Breast epithelium (tissue), 4 donors: ENCODE results near the gene BLOC1S3. TPM values are rescaled to one million over a fixed set of nuclear protein-coding genes. Genes with fewer than 3 reads are reported as not detected.

Experiments used
- DNase-seq, 2 donors: peaks; one replicate each; pipeline ENCODE4 v3.0.0-alpha.2; 2019; ENCODE audit warnings: low spot score in 2 of 2
- H3K27ac ChIP-seq, 2 donors: fragments of 200-600 bp; sonication (generic) in 1 of 2; one replicate each; pipeline ENCODE4 v1.5.1; 2016 to 2019; ENCODE audit warnings: mild to moderate bottlenecking in 1 of 2
- H3K27me3 ChIP-seq, 2 donors: fragments of 200-600 bp; sonication (generic) in 1 of 2; one replicate each; pipeline versions ENCODE4 v1.5.1 to v1.6.0; 2017 to 2019; ENCODE audit warnings: control low read depth in 1 of 2, mild to moderate bottlenecking in 1 of 2
- H3K36me3 ChIP-seq: fragments of 200-600 bp; one replicate; pipeline ENCODE4 v1.5.1; 2019
- H3K4me1 ChIP-seq, 2 donors: fragments of 200-600 bp; sonication (generic); one replicate each; pipeline ENCODE4 v1.5.1; 2016 to 2019; ENCODE audit warnings: control low read depth in 1 of 2
- H3K4me3 ChIP-seq, 3 donors: fragments of 200-600 bp; sonication (generic); 1 replicate in 2 of 3; 2 replicates in 1 of 3; pipeline ENCODE4 v1.5.1; 2016 to 2019; ENCODE audit warnings: mild to moderate bottlenecking in 3 of 3, moderate library complexity in 2 of 3
- H3K9me3 ChIP-seq, 2 donors: fragments of 200-600 bp; sonication (generic) in 1 of 2; one replicate each; pipeline ENCODE4 v1.5.1; 2016 to 2019; ENCODE audit warnings: control low read depth in 1 of 2
- CTCF ChIP-seq, 3 donors: fragments of 450-650 bp; IDR thresholded peaks; one replicate each; pipeline ENCODE4 v1.5.1; 2016 to 2017; ENCODE audit warnings: antibody characterized with exemption in 3 of 3, mild to moderate bottlenecking in 3 of 3, moderate library complexity in 3 of 3
- POLR2A ChIP-seq: fragments of 450-650 bp; IDR thresholded peaks from one replicate; pipeline ENCODE4 v1.6.1; 2016; ENCODE audit warnings: antibody characterized with exemption, mild to moderate bottlenecking, moderate library complexity
- POLR2AphosphoS5 ChIP-seq, 3 donors: sonication (generic); formaldehyde crosslinking; IDR thresholded peaks; one replicate each; pipeline ENCODE4 v1.6.1; 2017; ENCODE audit warnings: antibody characterized with exemption in 3 of 3
- intact Hi-C: fragments of 100-400 bp; cut with DNase I; formaldehyde crosslinking; loops from one replicate; pipeline ENCODE4 v1.15.1; 2023; ENCODE audit warnings: low total_unique reads
- total RNA-seq, 3 donors: library from RNA; depleted of rRNA; stranded (reverse); fragments of >200 nt; gene quantifications; one replicate each; pipeline ENCODE4 v1.1.0, GENCODE V29; 2016

BLOC1S3 gene
- total RNA-seq, 3 donors from 2014 or later, result 10.2 to 13.0 (median 10.6) TPM

DNA sequence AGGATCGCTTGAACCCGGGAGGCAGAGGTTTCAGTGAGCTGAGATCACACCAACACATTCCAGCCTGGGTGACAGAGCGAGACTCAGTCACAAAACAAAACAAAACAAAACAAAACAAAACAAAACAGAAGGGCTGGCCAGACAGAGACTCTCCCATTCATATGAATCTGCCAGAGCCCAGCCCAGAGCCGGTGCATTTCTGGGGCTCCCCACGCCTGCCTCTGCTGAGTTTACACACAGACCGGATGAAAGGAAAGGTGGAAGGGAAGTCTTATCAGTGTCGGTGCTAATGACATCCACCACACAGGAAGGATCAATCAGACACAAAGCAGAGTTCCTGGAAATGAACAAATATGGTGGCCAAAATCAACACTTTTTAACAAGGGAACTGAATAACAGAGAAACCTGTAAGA lies 7.4 kb upstream of the BLOC1S3 start:
- Histone ChIP-seq H3K27me3 (no peaks in the 10 kb centered on the region), H3K27ac (peak overlapping the region in 1 of 2 donors; percentile 52)
- intact Hi-C loops, result no loop called here

DNA sequence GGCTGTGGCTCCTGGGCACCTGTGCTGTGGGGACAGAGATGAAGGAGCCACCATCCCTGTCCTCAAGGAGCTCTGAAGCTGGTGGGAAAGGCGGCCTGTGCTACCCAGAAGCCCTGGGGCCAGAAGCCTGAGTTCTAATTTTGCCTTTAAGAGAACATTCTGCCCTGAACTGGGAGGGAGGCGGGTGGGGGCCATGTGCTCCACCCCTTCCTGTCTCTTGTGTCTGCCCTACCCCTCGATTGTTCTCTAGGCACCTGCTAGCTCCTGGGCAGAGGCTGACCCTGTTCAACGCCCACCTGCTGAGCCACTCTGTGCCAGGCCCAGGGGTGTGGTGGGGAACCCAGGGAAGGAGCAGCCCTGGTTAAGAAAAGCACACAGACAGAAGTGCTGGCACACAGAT lies 6.4 kb upstream of the BLOC1S3 start:
- TF ChIP-seq CTCF (IDR thresholded peaks at IDR 0.05) (no peak), POLR2A (no peak), POLR2AphosphoS5 (IDR thresholded peaks at IDR 0.05) (no peak)
- H3K36me3 ChIP-seq, result no peaks in the 10 kb centered on the region
- H3K27ac ChIP-seq, result peak overlapping the region in 1 of 2 donors; percentile 66
- H3K9me3 ChIP-seq, result no peaks in the 10 kb centered on the region
- no peaks in the 10 kb centered on the region for H3K27me3 ChIP-seq
- intact Hi-C loops, result no loop called here
- peaks cover 0 to 7% of the 10 kb centered on the region in 2 donors for H3K4me1 ChIP-seq
- DNase-seq, result no peak
- H3K4me3 ChIP-seq, result no peak overlapping the region

More for the DNA sequence above, 7.4 kb upstream of the BLOC1S3 start:
- Histone ChIP-seq H3K4me1 (peaks cover 0 to 7% of the 10 kb centered on the region in 2 donors), H3K36me3 (no peaks in the 10 kb centered on the region), H3K4me3 (no peak overlapping the region), H3K9me3 (no peaks in the 10 kb centered on the region)
- TF ChIP-seq POLR2AphosphoS5 (IDR thresholded peaks at IDR 0.05) (no peak), POLR2A (no peak), CTCF (IDR thresholded peaks at IDR 0.05) (no peak)
- no peak for DNase-seq

DNA sequence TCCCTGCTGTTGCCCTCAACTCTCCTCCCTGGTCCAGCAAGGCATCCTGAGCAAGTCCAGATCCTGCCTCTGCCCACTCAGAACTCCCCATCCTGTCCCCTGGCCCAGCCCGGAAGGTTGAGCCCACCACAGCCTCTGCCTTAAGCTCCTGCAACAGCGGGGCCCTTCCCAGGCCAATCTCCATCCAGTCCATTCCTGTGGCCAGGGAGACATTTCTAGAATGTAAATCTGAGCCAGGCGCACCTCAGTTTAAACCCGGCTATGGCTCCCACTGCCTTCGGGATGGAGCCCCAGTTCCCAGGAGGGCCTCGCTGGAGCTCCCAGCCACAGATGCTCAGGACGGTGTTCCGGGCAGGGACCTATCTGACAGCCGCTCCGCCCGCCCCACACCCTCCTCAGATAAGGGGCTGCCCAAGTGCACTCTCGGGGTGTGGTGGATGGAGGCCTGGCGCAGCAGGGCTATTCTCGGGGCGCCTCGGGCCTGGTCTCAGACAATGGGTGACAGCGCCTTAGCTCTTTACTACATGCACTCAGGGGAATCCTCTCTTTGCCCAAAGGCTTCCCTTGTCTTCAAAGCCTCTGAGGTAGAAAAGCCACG lies 5.9 kb upstream of the BLOC1S3 start:
- TF ChIP-seq POLR2AphosphoS5 (IDR thresholded peaks at IDR 0.05) (no peak), POLR2A (no peak), CTCF (IDR thresholded peaks at IDR 0.05) (no peak)
- H3K36me3 ChIP-seq, result no peaks in the 10 kb centered on the region
- intact Hi-C loops, result no loop called here
- no peak overlapping the region for H3K4me3 ChIP-seq
- peak overlapping the region in 1 of 2 donors; percentile 66 for H3K27ac ChIP-seq
- peaks cover 0 to 7% of the 10 kb centered on the region in 2 donors for H3K4me1 ChIP-seq
- no peaks in the 10 kb centered on the region for H3K27me3 ChIP-seq
- no peaks in the 10 kb centered on the region for H3K9me3 ChIP-seq
- no peak for DNase-seq

- intact Hi-C loops, result no loop called here
- H3K9me3 ChIP-seq, result no peaks in the 10 kb centered on the region
- peaks cover 0 to 7% of the 10 kb centered on the region in 2 donors for H3K4me1 ChIP-seq
- no peak overlapping the region for H3K27ac ChIP-seq
- no peak overlapping the region for H3K4me3 ChIP-seq
- no peak for DNase-seq
- TF ChIP-seq CTCF (IDR thresholded peaks at IDR 0.05) (no peak), POLR2AphosphoS5 (IDR thresholded peaks at IDR 0.05) (no peak), POLR2A (no peak)
- no peaks in the 10 kb centered on the region for H3K36me3 ChIP-seq
- H3K27me3 ChIP-seq, result no peaks in the 10 kb centered on the region
Observed at GRCh38 chr19:45173816-45174215, 4.8 kb upstream of the BLOC1S3 start.

GRCh38 chr19:45175515-45176345 lies 2.9 kb upstream of the BLOC1S3 start:
- no peaks in the 10 kb centered on the region for H3K9me3 ChIP-seq
- peaks cover 0 to 9% of the 10 kb centered on the region in 2 donors for H3K4me1 ChIP-seq
- intact Hi-C loops, result no loop called here
- no peak for DNase-seq
- H3K27me3 ChIP-seq, result no peaks in the 10 kb centered on the region
- no peak overlapping the region for H3K4me3 ChIP-seq
- H3K27ac ChIP-seq, result no peak overlapping the region
- no peaks in the 10 kb centered on the region for H3K36me3 ChIP-seq
- TF ChIP-seq POLR2A, result no peak
- no peak for TF ChIP-seq POLR2AphosphoS5 (IDR thresholded peaks at IDR 0.05)
- no peak for TF ChIP-seq CTCF (IDR thresholded peaks at IDR 0.05)
